ENCODE data around the gene SMOC1. TPM values are rescaled to one million over a fixed set of nuclear protein-coding genes. Genes with fewer than 3 reads are reported as not detected.

Gene SMOC1
- total RNA-seq, 2 donors from 2014 or later: 25.2 to 29.8 TPM

DNA sequence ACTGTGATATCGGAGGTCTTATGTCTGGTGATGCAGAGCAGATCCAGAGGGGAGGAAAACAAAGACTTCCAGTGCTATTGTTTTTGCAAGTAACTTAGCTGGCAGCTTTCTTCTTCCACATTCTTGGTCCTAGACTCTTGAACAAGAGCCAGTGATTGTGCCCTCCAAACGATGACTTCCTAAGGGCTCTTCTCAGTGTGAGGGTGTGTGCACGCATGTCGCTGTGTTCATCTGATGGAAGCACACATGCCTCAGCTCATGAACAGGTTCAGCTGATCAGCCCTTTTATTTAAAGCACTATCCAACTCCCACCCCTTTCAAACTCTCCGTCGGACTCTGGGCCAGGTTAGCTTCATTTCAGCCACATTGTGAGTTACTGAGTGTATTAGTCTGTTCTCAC is 59.5 kb downstream of the SMOC1 start:
- TF ChIP-seq, protein P1, sequence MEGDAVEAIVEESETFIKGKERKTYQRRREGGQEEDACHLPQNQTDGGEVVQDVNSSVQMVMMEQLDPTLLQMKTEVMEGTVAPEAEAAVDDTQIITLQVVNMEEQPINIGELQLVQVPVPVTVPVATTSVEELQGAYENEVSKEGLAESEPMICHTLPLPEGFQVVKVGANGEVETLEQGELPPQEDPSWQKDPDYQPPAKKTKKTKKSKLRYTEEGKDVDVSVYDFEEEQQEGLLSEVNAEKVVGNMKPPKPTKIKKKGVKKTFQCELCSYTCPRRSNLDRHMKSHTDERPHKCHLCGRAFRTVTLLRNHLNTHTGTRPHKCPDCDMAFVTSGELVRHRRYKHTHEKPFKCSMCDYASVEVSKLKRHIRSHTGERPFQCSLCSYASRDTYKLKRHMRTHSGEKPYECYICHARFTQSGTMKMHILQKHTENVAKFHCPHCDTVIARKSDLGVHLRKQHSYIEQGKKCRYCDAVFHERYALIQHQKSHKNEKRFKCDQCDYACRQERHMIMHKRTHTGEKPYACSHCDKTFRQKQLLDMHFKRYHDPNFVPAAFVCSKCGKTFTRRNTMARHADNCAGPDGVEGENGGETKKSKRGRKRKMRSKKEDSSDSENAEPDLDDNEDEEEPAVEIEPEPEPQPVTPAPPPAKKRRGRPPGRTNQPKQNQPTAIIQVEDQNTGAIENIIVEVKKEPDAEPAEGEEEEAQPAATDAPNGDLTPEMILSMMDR (IDR thresholded peaks at IDR 0.05): no peak
- H3K9me3 ChIP-seq: no peaks in the 10 kb centered on the region
- H3K27me3 ChIP-seq (replicated peaks; ENCODE audit: insufficient read depth): no peaks in the 10 kb centered on the region
- no peak for ATAC-seq (ENCODE audit: insufficient number of reproducible peaks, low FRiP score, low read depth)
- no peaks in the 10 kb centered on the region for H3K36me3 ChIP-seq
- no peak overlapping the region for H3K27ac ChIP-seq
- DNase-seq (ENCODE audit: low spot score): no peak
- H3K4me1 ChIP-seq (ENCODE audit: control insufficient read depth in 1 of 2, low read depth in 2 of 2): no peaks in the 10 kb centered on the region
- H3K4me3 ChIP-seq: no peak overlapping the region

DNA sequence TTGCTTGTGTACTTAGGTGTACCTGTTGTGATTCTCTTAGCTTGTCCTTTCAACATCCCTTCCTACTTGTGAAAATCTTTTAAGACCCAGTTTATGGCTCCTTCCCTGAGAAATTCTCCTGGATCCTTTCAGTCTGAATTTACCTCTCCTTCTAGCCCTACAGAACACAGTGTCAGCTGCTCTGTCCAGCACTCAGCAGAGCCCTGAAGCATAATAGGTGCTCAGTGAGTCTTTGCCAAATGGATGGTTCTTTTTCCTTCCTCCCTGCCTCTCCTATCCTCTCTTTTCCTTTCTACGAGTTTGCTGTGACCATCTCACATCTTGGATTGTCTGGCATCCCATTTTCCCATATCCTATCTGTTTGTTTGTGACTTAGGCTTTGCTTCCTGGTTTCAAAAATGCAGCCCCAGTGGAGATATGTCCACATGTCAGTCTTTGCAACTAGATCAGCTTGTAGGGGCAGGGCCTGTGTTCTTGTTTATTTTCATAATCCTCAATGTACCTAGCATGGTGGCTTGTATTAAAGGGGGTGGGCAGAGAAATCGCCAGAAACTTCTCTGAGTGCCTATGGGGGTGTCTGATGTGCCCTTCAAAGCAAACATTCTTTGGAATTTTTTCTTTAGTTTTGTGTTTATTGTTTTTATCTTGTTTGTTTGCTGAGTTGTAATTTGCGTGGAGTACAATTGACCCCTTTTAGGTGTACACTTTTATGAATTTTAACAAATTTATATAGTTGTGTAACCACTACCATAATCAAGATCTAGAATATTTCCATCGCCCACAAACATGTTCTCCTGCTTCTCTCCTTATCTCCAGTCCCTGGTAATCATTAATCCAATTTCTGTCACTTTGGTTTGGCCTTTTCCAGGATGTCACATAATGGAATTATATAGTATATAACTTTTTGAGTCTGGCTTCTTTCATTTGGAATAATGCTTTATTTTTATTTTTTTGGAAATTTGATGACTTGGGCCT is 62.8 kb downstream of the SMOC1 start:
- Histone ChIP-seq H3K9me3 (peaks cover 10% of the 10 kb centered on the region), H3K4me3 (no peak overlapping the region), H3K27me3 (replicated peaks; ENCODE audit: insufficient read depth) (no peaks in the 10 kb centered on the region), H3K4me1 (ENCODE audit: control insufficient read depth in 1 of 2, low read depth in 2 of 2) (no peaks in the 10 kb centered on the region), H3K36me3 (no peaks in the 10 kb centered on the region), H3K27ac (no peak overlapping the region)
- ATAC-seq (ENCODE audit: insufficient number of reproducible peaks, low FRiP score, low read depth): no peak
- TF ChIP-seq, protein P1 (IDR thresholded peaks at IDR 0.05): no peak
- no peak for DNase-seq (ENCODE audit: low spot score)

DNA sequence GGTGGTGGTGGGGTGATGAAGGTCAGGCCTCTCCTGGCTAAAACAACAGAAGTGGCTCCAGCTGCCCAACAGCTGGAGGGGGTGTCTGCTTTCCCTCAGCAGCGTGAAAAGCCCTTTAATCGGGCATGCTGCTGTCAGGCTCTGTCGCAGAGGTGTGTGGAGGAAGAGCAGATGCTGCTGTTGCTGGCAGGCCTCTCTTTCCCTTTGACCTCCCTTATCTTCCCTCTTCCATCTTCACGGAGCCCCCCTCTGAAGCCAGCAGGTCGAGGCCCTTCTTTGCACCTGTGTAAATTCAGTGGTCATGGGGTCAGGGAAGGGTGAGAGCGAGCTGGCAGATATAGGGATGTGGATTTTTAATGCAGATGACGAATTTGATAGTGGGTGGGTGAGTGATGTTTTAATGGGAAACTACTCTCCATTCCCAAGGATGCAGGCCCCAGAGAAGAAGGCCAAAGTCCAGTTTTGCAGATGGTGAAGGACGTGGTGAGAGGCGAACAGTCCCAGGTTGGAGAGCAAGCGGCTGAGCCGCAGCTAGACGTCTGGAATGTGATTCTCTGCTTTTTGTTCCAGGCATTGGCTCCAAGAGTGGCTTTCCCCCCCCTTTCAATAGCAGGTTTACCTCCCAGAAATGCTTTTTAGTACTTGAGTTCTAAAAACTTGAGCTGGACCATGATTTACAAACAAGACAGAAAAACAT is 64.0 kb downstream of the SMOC1 start:
- H3K4me3 ChIP-seq: no peak overlapping the region
- H3K27me3 ChIP-seq (replicated peaks; ENCODE audit: insufficient read depth): no peaks in the 10 kb centered on the region
- H3K4me1 ChIP-seq (ENCODE audit: control insufficient read depth in 1 of 2, low read depth in 2 of 2): no peaks in the 10 kb centered on the region
- TF ChIP-seq, protein P1 (IDR thresholded peaks at IDR 0.05): no peak
- DNase-seq (ENCODE audit: low spot score): no peak
- peaks cover 10% of the 10 kb centered on the region for H3K9me3 ChIP-seq
- no peak for ATAC-seq (ENCODE audit: insufficient number of reproducible peaks, low FRiP score, low read depth)
- H3K36me3 ChIP-seq: no peaks in the 10 kb centered on the region
- H3K27ac ChIP-seq: no peak overlapping the region

DNA sequence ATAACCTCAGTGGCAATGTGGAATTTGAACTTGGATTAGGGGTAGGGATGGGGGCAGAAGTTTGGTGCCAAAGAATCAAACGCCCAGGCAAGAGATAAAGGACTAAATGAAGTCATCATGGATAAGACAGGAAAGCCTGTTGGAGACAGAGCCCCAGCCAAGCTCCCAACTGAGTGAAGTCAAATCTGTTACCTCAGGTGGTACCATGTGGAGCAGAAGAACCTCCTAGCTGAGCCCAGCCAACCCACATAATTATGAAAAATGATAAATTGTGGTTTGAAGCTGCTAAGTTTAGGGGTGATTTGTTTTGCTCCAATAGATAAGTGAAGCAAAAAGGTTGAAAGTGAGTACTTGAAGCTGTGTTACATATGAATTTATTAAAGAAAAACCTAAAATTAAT is 66.1 kb downstream of the SMOC1 start:
- ATAC-seq (ENCODE audit: insufficient number of reproducible peaks, low FRiP score, low read depth) (no peak), DNase-seq (ENCODE audit: low spot score) (no peak)
- H3K9me3 ChIP-seq: peaks cover 10% of the 10 kb centered on the region
- H3K27me3 ChIP-seq (replicated peaks; ENCODE audit: insufficient read depth): no peaks in the 10 kb centered on the region
- H3K36me3 ChIP-seq: no peaks in the 10 kb centered on the region
- TF ChIP-seq, protein P1 (IDR thresholded peaks at IDR 0.05): no peak
- no peak overlapping the region for H3K4me3 ChIP-seq
- no peak overlapping the region for H3K27ac ChIP-seq
- H3K4me1 ChIP-seq (ENCODE audit: control insufficient read depth in 1 of 2, low read depth in 2 of 2): no peaks in the 10 kb centered on the region

DNA sequence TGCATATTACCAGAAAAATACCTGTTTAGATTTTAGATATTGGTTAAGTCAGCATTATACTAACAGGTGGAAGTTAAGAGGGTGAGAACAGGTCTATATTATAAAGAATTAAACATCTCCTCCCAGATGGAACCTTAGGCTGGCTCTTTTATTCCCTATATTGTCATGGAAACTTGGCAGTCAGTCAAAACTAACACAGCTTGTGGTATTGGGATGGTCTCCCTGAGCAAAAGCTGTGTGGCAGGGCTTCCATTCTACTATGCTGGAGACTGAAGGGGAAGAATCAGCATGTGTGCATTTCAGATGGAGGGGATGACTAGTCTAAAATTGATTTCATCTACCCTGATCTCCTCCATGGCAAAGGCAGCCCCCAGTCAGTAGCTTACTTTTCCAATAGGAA is 66.7 kb downstream of the SMOC1 start:
- Histone ChIP-seq H3K27me3 (replicated peaks; ENCODE audit: insufficient read depth) (no peaks in the 10 kb centered on the region), H3K4me1 (ENCODE audit: control insufficient read depth in 1 of 2, low read depth in 2 of 2) (no peaks in the 10 kb centered on the region), H3K36me3 (no peaks in the 10 kb centered on the region), H3K27ac (no peak overlapping the region), H3K9me3 (peaks cover 10% of the 10 kb centered on the region), H3K4me3 (no peak overlapping the region)
- DNase-seq (ENCODE audit: low spot score) (no peak), ATAC-seq (ENCODE audit: insufficient number of reproducible peaks, low FRiP score, low read depth) (no peak)
- TF ChIP-seq, protein P1 (IDR thresholded peaks at IDR 0.05): no peak

All from thoracic aorta (tissue), 2 donors.